Neural crest cell (in vitro differentiated cells): Measurements from ENCODE around the gene CCDC116. TPM values are rescaled to one million over a fixed set of nuclear protein-coding genes. Genes with fewer than 3 reads are reported as not detected.
A peak's percentile ranks its signal among the peaks of the same experiment; 100 is the strongest.

Experiments used
- DNase-seq: peaks from one replicate; pipeline ENCODE4 v3.0.0; 2021; ENCODE audit warnings: low read depth, mixed read lengths, low spot score
- H3K27ac Mint-ChIP-seq: one replicate; pipeline ENCODE4 v1.8.0; 2021; ENCODE audit warnings: mild to moderate bottlenecking, mixed read lengths; ENCODE audit not compliant: unreplicated experiment
- H3K27me3 Mint-ChIP-seq: 2 replicates; pipeline ENCODE4 v1.8.0; 2021; ENCODE audit warnings: low read depth, mild to moderate bottlenecking, mixed read lengths
- H3K36me3 Mint-ChIP-seq: 2 replicates; pipeline ENCODE4 v1.8.0; 2021; ENCODE audit warnings: low read depth, mild to moderate bottlenecking, mixed read lengths
- H3K4me1 Mint-ChIP-seq: 2 replicates; pipeline ENCODE4 v1.8.0; 2021; ENCODE audit warnings: mixed read lengths
- H3K4me3 Mint-ChIP-seq: one replicate; pipeline ENCODE4 v1.8.0; 2021; ENCODE audit warnings: mild to moderate bottlenecking, mixed read lengths
- H3K9me3 Mint-ChIP-seq: 2 replicates; pipeline ENCODE4 v1.8.0; 2021; ENCODE audit warnings: mixed read lengths
- total RNA-seq: library from RNA; stranded (reverse); gene quantifications from 2 replicates; pipeline ENCODE4 v1.2.1, GENCODE V29; 2021
- TF ChIP-seq, protein P1 (sequence below): fragments of 200-600 bp; sonication (generic); conservative IDR thresholded peaks from 2 replicates; pipeline ENCODE4 v1.5.0; 2021; ENCODE audit warnings: antibody characterized with exemption, mild to moderate bottlenecking

Gene CCDC116
- total RNA-seq, 1 donor from 2014 or later: 1.3 TPM

DNA sequence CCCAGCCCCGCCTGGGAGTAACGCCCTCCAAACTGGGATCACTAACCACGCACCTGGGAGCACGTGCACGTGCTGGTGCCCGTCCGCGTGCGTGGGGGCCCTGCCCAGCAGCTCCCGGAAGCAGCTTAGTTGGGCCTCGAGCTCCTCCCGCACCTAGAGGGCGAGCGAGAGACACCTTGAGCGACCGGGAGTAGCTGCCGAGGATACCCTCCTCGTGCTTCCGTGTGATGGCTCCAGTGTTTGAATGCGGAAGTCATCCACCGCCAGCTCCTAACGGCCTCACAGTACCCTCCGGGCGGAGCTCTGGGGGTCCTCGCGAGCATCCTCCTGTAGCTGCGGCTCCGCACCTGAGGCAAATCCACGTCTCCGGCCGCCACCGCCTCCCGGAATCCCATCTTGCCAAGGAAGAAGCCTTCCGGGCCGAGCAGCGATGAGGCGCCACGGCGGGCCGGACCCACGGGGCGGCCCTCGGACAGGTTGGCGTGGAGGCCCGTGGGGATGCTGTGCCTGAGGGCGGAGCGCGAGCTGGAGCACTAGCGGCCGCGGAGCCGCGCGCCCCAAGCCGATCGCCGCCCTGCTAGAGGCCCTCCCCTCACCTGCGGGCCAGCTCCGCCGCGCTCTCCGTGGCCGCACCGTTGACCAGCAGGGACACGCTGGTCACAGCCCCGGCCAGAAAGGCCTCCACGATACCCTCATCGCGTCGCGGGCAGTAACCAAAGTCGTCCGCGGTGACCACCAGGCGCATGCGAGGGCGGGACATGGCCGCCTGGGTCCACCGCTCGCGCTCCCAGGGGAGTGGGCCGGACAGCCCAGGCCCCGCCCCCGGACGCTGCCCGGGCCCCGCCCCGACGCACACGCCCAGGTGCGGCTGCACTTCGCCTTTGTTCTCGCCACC lies 3.1 kb upstream of the CCDC116 start, which contains the start of gene YDJC:
Gene YDJC, minus strand, starts transcription at position 768 of the 895 bp plus-strand sequence. Its CDS starts 8 bp downstream, at position 760.
- DNase-seq: peak; percentile 96
- H3K4me1 Mint-ChIP-seq: peaks cover 24% of the 10 kb centered on the region
- no peaks in the 10 kb centered on the region for H3K9me3 Mint-ChIP-seq
- H3K36me3 Mint-ChIP-seq: peaks cover 5% of the 10 kb centered on the region
- H3K27me3 Mint-ChIP-seq: peaks cover 2% of the 10 kb centered on the region
- TF ChIP-seq, protein P1, sequence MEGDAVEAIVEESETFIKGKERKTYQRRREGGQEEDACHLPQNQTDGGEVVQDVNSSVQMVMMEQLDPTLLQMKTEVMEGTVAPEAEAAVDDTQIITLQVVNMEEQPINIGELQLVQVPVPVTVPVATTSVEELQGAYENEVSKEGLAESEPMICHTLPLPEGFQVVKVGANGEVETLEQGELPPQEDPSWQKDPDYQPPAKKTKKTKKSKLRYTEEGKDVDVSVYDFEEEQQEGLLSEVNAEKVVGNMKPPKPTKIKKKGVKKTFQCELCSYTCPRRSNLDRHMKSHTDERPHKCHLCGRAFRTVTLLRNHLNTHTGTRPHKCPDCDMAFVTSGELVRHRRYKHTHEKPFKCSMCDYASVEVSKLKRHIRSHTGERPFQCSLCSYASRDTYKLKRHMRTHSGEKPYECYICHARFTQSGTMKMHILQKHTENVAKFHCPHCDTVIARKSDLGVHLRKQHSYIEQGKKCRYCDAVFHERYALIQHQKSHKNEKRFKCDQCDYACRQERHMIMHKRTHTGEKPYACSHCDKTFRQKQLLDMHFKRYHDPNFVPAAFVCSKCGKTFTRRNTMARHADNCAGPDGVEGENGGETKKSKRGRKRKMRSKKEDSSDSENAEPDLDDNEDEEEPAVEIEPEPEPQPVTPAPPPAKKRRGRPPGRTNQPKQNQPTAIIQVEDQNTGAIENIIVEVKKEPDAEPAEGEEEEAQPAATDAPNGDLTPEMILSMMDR: peak; percentile 61
- peak within 1 kb of the TSS; percentile 19 for H3K27ac Mint-ChIP-seq
- H3K4me3 Mint-ChIP-seq: peak within 1 kb of the TSS; percentile 93

- peak overlapping the region; percentile 78 for H3K4me3 Mint-ChIP-seq
- TF ChIP-seq, protein P1: no peak
- H3K4me1 Mint-ChIP-seq: peaks cover 24% of the 10 kb centered on the region
- no peak overlapping the region for H3K27ac Mint-ChIP-seq
- peaks cover 5% of the 10 kb centered on the region for H3K36me3 Mint-ChIP-seq
- no peaks in the 10 kb centered on the region for H3K9me3 Mint-ChIP-seq
- no peak for DNase-seq
- H3K27me3 Mint-ChIP-seq: peaks cover 2% of the 10 kb centered on the region
Observed at GRCh38 chr22:21631025-21631424, 1.5 kb upstream of the CCDC116 start.

DNA sequence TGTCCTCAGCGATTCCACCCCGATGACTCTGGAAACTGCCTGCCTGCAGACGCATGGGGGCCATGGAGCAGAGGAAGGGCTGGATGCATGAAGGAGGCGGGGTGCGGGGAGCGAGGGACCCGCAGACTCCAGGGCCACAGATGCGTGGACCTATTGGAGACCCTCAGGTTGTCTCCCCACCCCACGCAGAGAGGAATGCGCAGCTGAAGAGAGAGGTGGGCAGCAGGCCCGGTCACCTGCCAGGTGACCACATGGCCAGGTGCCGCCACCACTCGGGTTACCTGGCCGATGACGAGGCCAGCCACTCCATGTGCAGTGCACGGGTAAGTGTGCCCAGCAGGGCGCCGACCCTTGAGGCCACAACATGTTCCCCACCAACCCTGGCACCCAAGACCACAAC lies 371 bp downstream of the CCDC116 start:
- DNase-seq: no peak
- Mint-ChIP-seq H3K4me3 (no peak overlapping the region), H3K27me3 (peaks cover 2% of the 10 kb centered on the region), H3K9me3 (no peaks in the 10 kb centered on the region), H3K4me1 (peaks cover 10% of the 10 kb centered on the region), H3K27ac (no peak overlapping the region), H3K36me3 (peaks cover 5% of the 10 kb centered on the region)
- TF ChIP-seq, protein P1: no peak

DNA sequence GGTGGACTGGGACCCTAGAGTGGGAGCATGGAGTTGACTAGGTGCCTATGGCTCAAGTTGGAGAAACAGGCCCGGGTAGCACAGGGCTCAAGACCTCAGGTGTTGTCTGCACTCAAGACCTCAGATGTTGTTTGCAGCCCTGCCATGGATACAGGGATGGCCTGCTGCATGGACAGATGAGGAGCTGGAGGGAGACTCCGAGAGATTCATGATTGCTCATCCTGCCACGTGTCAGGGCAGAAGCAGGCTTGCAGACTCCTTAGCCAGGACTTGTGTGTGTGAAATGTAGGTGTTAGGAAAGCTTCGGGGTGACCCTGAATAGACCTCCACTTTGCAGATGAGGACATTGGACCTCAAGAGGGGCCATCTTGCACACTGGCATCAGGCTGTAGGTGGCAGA lies 921 bp downstream of the CCDC116 start:
- no peaks in the 10 kb centered on the region for H3K36me3 Mint-ChIP-seq
- TF ChIP-seq, protein P1: no peak
- no peak overlapping the region for H3K4me3 Mint-ChIP-seq
- H3K9me3 Mint-ChIP-seq: no peaks in the 10 kb centered on the region
- no peaks in the 10 kb centered on the region for H3K27me3 Mint-ChIP-seq
- DNase-seq: no peak
- H3K4me1 Mint-ChIP-seq: peaks cover 5% of the 10 kb centered on the region
- H3K27ac Mint-ChIP-seq: no peak overlapping the region

GRCh38 chr22:21634081-21634480 lies 1.5 kb downstream of the CCDC116 start:
- DNase-seq: no peak
- no peak overlapping the region for H3K27ac Mint-ChIP-seq
- no peak overlapping the region for H3K4me3 Mint-ChIP-seq
- H3K4me1 Mint-ChIP-seq: peaks cover 5% of the 10 kb centered on the region
- no peaks in the 10 kb centered on the region for H3K27me3 Mint-ChIP-seq
- TF ChIP-seq, protein P1: no peak
- H3K36me3 Mint-ChIP-seq: no peaks in the 10 kb centered on the region
- H3K9me3 Mint-ChIP-seq: no peaks in the 10 kb centered on the region
